OCI-LY7 (cell line): ENCODE data around the gene DGLUCY. TPM values are rescaled to one million over a fixed set of nuclear protein-coding genes. Genes with fewer than 3 reads are reported as not detected.

Experiments
- small RNA-seq: library from RNA; depleted of rRNA; stranded (forward); fragments of <200 nt; gene quantifications from one replicate; pipeline ENCODE3, GENCODE V24; 2014
- total RNA-seq, 2 experiments: library from RNA; depleted of rRNA in 1 of 2; stranded (reverse); fragments of >200 nt in 1 of 2; shearing (Covaris generic) in 1 of 2; gene quantifications; 2 replicates each; pipeline ENCODE4 v1.2.3, GENCODE V29; 2014 to 2022

The DGLUCY gene
- total RNA-seq, 2 experiments from 2014 or later, result 37.6 to 56.8 TPM

Small RNA genes within 50 kb of the gene (small RNA-seq; reads per million reads assigned to genes)
- not detected for gene RNU7-30P
- gene SNORA11B, result 1.2 reads per million, percentile 57 among the genes with 10 or more reads in this experiment

Other genes starting within 250 kb of the DGLUCY start
- gene RPS6KA5, start 53.4 kb upstream of the DGLUCY start, total RNA-seq (2014; rRNA removed; shearing (Covaris generic)), result 9.0 and 9.6 TPM in 2 replicates
- 12.7 and 14.3 TPM in 2 replicates for gene RPS6KA5, start 53.4 kb upstream of the DGLUCY start, total RNA-seq (2022)
- 0.13 and 0.85 TPM in 2 replicates for gene GPR68, start 130.6 kb downstream of the DGLUCY start, total RNA-seq (2014; rRNA removed; shearing (Covaris generic))
- gene GPR68, start 130.6 kb downstream of the DGLUCY start, total RNA-seq (2022), result 0.41 and 0.84 TPM in 2 replicates